Gastrocnemius medialis (tissue), 4 donors: Measurements from ENCODE around the gene GAL3ST3.

ENCODE experiments used
- POLR2A ChIP-seq, 2 donors: fragments of 450-650 bp; IDR thresholded peaks; one replicate each; pipeline ENCODE4 v1.6.1; 2017; ENCODE audit warnings: antibody characterized with exemption in 2 of 2, mild to moderate bottlenecking in 2 of 2, moderate library complexity in 2 of 2
- TF ChIP-seq, protein P1 (sequence below), 5 experiments: fragments of 450-650 bp in 3 of 5; fragments of 200-600 bp in 2 of 5; sonication (generic) in 2 of 5; IDR thresholded peaks in 4 of 5; conservative IDR thresholded peaks in 1 of 5; 1 replicate in 4 of 5; 2 replicates in 1 of 5; pipeline ENCODE4 v1.5.1; 2016 to 2019; ENCODE audit warnings: antibody characterized with exemption in 5 of 5, mild to moderate bottlenecking in 3 of 5, moderate library complexity in 3 of 5

DNA sequence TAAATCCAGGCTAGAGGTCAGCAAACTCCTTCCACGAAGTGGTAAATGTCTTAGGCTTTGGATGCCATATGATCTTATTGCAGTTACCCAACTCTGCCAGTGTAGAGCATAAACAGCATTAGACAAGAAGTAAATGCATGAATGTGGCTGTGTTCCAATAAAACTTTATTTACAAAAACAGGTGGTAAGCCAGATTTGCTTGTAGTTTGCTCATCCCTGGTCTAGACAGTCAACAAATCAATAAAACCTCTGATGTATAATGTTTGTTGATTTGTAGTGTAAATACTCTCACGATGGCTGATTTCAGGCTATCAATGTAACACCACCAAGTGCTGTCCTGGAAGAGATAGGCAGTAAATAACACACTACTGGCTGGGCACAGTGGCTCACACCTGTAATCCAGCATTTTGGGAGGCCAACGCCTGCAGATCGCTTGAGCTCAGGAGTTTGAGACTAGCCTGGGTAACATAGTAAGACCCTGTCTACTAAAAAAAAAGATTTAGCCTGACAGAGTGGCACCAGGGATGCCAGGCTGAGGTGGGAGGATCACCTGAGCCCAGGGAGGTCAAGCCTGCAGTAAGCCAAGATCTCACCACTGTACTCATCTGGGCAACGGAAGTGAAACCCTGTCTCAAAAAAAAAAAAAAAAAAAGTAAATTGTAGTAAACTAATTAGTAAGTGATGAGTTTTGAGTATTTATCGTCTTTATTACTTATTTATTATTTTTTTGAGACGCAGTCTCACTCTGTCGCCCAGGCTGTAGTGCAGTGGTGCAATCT is 15.8 kb downstream of the GAL3ST3 start:
- TF ChIP-seq, protein P1, sequence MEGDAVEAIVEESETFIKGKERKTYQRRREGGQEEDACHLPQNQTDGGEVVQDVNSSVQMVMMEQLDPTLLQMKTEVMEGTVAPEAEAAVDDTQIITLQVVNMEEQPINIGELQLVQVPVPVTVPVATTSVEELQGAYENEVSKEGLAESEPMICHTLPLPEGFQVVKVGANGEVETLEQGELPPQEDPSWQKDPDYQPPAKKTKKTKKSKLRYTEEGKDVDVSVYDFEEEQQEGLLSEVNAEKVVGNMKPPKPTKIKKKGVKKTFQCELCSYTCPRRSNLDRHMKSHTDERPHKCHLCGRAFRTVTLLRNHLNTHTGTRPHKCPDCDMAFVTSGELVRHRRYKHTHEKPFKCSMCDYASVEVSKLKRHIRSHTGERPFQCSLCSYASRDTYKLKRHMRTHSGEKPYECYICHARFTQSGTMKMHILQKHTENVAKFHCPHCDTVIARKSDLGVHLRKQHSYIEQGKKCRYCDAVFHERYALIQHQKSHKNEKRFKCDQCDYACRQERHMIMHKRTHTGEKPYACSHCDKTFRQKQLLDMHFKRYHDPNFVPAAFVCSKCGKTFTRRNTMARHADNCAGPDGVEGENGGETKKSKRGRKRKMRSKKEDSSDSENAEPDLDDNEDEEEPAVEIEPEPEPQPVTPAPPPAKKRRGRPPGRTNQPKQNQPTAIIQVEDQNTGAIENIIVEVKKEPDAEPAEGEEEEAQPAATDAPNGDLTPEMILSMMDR (IDR thresholded peaks at IDR 0.05 in 4 of 5, conservative IDR thresholded peaks at IDR 0.05 in 1 of 5) = no peak
- no peak for TF ChIP-seq POLR2A (IDR thresholded peaks at IDR 0.05)
